Chondrocyte (in vitro differentiated cells): ENCODE results near the gene ING2. TPM values are rescaled to one million over a fixed set of nuclear protein-coding genes. Genes with fewer than 3 reads are reported as not detected.
A peak's percentile ranks its signal among the peaks of the same experiment; 100 is the strongest.

Experiments
- DNase-seq: peaks from one replicate; pipeline ENCODE4 v3.0.0; 2021; ENCODE audit warnings: mixed read lengths, low spot score
- H3K27ac Mint-ChIP-seq: one replicate; pipeline ENCODE4 v1.8.0; 2021; ENCODE audit warnings: mild to moderate bottlenecking, moderate library complexity, mixed read lengths; ENCODE audit not compliant: unreplicated experiment
- H3K27me3 Mint-ChIP-seq: 2 replicates; pipeline ENCODE4 v1.8.0; 2021; ENCODE audit warnings: low read depth, mixed read lengths
- H3K36me3 Mint-ChIP-seq: 2 replicates; pipeline ENCODE4 v1.8.0; 2021; ENCODE audit warnings: low read depth, mixed read lengths
- H3K4me1 Mint-ChIP-seq: 2 replicates; pipeline ENCODE4 v1.8.0; 2021; ENCODE audit warnings: low read depth, mild to moderate bottlenecking, mixed read lengths
- H3K4me3 Mint-ChIP-seq: one replicate; pipeline ENCODE4 v1.8.0; 2021; ENCODE audit warnings: mild to moderate bottlenecking, moderate library complexity, mixed read lengths; ENCODE audit not compliant: unreplicated experiment
- H3K9me3 Mint-ChIP-seq: 2 replicates; pipeline ENCODE4 v1.8.0; 2021; ENCODE audit warnings: low read depth, mixed read lengths
- CTCF ChIP-seq: fragments of 200-600 bp; sonication (generic); IDR thresholded peaks from 2 replicates; pipeline ENCODE4 v1.5.0; 2021; ENCODE audit warnings: antibody characterized with exemption, mild to moderate bottlenecking, moderate library complexity
- total RNA-seq: library from RNA; stranded (reverse); gene quantifications from 3 replicates; pipeline ENCODE4 v1.2.1, GENCODE V29; 2021

ING2 gene
- total RNA-seq, 1 donor from 2014 or later: 10.3 TPM

GRCh38 chr4:183499801-183500200 is 5.1 kb upstream of the ING2 start:
- no peaks in the 10 kb centered on the region for H3K27me3 Mint-ChIP-seq
- TF ChIP-seq CTCF: no peak
- H3K36me3 Mint-ChIP-seq: peaks cover under 1% of the 10 kb centered on the region
- H3K9me3 Mint-ChIP-seq: no peaks in the 10 kb centered on the region
- no peak for DNase-seq
- no peak overlapping the region for H3K27ac Mint-ChIP-seq
- H3K4me1 Mint-ChIP-seq: peaks cover 15% of the 10 kb centered on the region
- no peak overlapping the region for H3K4me3 Mint-ChIP-seq

DNA sequence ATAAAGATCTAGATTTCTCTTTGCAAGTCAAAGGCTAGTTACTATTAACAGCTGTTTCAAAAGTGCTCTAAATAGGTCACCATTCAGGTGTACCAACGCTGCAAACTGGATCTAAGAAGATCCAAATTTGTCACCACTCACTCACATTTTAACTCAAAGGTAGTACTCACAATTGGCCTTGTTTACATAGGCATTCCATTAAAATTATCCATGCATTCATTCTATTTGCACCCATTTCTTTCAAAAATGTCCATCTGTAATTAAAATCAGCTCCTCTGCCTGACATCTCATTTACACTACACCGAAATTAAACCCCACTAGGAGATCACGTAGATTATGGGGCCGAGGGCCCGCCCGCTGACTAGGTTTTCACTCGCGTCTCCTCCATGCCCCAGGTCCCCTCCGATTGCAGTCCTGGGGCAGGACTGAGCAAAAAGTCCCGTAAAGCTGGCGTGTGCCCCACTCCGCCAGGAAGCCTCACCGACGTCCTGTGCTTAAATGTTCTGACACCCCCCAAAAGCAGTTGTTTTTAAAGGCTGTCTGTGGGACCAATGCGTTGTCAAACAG is 1.3 kb upstream of the ING2 start:
- no peaks in the 10 kb centered on the region for H3K36me3 Mint-ChIP-seq
- H3K9me3 Mint-ChIP-seq: no peaks in the 10 kb centered on the region
- peak overlapping the region; percentile 71 for H3K27ac Mint-ChIP-seq
- H3K4me1 Mint-ChIP-seq: peaks cover 32% of the 10 kb centered on the region
- H3K27me3 Mint-ChIP-seq: no peaks in the 10 kb centered on the region
- DNase-seq: no peak
- TF ChIP-seq CTCF: no peak
- peak overlapping the region; percentile 86 for H3K4me3 Mint-ChIP-seq

DNA sequence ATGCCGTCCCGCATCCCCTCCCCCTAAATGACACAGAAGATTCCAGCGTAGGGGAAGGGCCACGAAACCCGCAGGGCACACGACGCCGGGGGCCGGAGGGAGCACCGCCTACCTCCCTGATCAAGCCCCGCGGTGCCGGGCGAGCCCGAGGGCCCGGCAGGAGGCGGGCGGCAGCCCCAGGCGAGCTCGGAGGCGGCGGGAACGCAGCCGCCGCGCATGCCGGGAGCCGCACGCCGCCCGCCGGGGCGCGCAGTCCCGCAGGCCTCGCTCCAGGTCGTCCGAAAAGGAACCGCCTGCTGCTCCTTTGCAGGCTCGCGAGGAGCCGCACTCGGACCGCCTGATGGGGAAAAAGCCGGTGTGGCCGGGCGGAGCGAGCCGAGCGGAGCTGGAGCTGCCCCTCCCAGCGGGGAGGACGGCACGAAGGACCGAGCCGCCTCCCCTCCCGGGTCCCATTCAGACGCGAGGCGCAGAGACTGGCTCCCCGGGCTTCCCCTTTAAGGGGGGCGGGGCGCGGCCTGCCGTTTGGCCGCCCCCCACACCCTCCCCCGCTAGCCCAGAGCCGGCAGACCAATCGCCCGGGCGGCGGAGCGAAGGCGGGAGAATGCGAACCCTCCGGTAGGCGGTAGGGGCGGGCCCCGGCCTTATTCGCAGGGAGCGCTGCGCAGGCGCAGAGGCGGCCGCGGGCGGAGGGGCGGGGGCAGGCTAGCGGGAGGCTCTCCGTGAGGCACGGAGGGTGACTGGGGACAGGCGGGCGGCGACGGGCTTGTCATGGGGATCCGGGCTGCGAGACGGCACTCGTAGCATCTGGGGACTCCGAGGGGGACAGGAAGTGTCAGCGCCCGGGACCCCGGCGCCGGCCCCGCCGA is 561 bp upstream of the ING2 start:
- Mint-ChIP-seq H3K9me3 (no peaks in the 10 kb centered on the region), H3K4me1 (peaks cover 32% of the 10 kb centered on the region), H3K4me3 (peak overlapping the region; percentile 89), H3K27me3 (no peaks in the 10 kb centered on the region), H3K36me3 (no peaks in the 10 kb centered on the region), H3K27ac (peak overlapping the region; percentile 85)
- TF ChIP-seq CTCF: peak; percentile 72
- DNase-seq: peak; percentile 100

- Mint-ChIP-seq H3K27me3 (no peaks in the 10 kb centered on the region), H3K4me1 (peaks cover 32% of the 10 kb centered on the region), H3K4me3 (peak overlapping the region; percentile 89), H3K36me3 (peaks cover 6% of the 10 kb centered on the region), H3K27ac (peak overlapping the region; percentile 98), H3K9me3 (no peaks in the 10 kb centered on the region)
- no peak for TF ChIP-seq CTCF
- DNase-seq: peak; percentile 97
These were observed 942 bp downstream of the ING2 start for GRCh38 chr4:183505611-183506388.

DNA sequence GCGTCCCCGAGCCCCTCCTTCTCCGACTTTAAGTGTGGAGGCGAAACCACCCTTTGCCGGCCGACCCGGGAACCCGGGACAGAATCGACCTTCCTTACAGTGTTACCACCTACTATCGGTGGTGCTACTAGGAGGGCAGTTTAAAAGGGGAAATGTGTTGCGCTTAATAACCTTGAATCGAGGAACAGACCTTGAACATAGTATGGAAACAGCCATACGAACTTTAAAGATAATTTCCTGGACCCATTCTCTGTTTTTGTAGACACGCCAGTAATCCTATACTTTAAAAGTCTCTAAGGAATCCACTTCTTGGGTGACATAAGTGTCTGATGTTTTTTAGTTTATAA is 1.5 kb downstream of the ING2 start:
- Mint-ChIP-seq H3K27me3 (no peaks in the 10 kb centered on the region), H3K27ac (peak overlapping the region; percentile 98), H3K4me1 (peaks cover 32% of the 10 kb centered on the region), H3K9me3 (no peaks in the 10 kb centered on the region), H3K4me3 (peak overlapping the region; percentile 89), H3K36me3 (peaks cover 8% of the 10 kb centered on the region)
- DNase-seq: no peak
- TF ChIP-seq CTCF: no peak
